Measurements from ENCODE around the gene CHN2. TPM values are rescaled to one million over a fixed set of nuclear protein-coding genes. Genes with fewer than 3 reads are reported as not detected.

Gene CHN2
- total RNA-seq, 6 donors from 2014 or later, result 6.2 to 13.7 (median 11.2) TPM

GRCh38 chr7:29192811-29193210 is 1.8 kb upstream of the CHN2 start:
- H3K4me1 ChIP-seq, result peaks cover 13 to 30% (median 23%) of the 10 kb centered on the region in 4 donors
- H3K27ac ChIP-seq, result no peak overlapping the region
- DNase-seq, result no peak
- H3K27me3 ChIP-seq, result peaks cover 0 to 4% (median 0%) of the 10 kb centered on the region in 4 donors
- no peak for ATAC-seq (ENCODE audit: low FRiP score in 2 of 2)
- TF ChIP-seq POLR2A (IDR thresholded peaks at IDR 0.05), result no peak
- no peak for TF ChIP-seq POLR2AphosphoS5 (IDR thresholded peaks at IDR 0.05)
- TF ChIP-seq, protein P1, sequence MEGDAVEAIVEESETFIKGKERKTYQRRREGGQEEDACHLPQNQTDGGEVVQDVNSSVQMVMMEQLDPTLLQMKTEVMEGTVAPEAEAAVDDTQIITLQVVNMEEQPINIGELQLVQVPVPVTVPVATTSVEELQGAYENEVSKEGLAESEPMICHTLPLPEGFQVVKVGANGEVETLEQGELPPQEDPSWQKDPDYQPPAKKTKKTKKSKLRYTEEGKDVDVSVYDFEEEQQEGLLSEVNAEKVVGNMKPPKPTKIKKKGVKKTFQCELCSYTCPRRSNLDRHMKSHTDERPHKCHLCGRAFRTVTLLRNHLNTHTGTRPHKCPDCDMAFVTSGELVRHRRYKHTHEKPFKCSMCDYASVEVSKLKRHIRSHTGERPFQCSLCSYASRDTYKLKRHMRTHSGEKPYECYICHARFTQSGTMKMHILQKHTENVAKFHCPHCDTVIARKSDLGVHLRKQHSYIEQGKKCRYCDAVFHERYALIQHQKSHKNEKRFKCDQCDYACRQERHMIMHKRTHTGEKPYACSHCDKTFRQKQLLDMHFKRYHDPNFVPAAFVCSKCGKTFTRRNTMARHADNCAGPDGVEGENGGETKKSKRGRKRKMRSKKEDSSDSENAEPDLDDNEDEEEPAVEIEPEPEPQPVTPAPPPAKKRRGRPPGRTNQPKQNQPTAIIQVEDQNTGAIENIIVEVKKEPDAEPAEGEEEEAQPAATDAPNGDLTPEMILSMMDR (IDR thresholded peaks at IDR 0.05), result no peak
- TF ChIP-seq EP300 (IDR thresholded peaks at IDR 0.05), result no peak
- no peak overlapping the region for H3K4me3 ChIP-seq
- H3K36me3 ChIP-seq, result no peaks in the 10 kb centered on the region
- WGBS, 2 donors, result 87 to 98% methylated on average over 8 of the region's 8 CpGs
- H3K9me3 ChIP-seq, result no peaks in the 10 kb centered on the region

DNA sequence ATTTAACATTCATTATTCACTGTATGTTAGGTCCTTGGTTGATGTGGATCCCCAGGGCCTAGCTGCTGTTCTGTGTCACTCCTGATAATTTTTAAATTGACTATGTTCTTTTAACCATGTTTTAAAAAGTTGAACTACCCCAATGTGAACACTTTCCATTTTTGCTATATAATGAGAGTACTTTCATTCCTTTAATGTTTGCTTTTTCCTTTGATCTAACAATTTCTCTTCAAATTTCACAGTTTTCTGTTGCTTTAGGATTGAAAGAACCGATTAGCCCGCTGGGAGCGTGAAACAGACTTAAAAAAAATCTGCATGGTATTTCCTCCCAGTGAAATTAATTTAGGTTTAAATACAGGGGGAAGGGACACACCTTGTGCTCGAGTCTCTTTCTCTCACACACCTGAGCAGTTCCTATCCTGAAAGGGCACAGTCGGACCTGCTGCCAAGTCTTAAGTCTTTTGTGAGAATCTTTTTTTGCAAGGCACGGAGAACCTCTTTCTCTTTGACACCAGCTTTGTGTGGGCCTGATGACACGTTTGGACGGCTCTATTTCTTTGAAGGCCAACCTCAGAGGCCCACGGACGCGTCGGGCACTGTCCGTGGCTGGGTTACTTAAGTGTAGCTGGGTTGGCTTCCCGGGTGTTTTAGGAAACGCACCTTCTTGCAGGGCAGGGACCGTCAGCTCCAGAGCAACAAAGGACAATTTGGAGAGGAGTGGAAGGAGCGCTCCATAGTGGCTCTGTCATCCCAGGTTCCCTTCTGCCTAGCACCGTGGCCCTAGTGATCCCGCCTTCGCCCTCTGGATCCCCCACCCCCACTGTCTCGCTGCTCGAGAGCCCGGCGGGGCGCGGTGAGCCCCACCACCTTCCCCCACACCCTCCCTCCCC is 1.0 kb upstream of the CHN2 start:
- H3K27ac ChIP-seq, result no peak overlapping the region
- no peak for TF ChIP-seq POLR2A (IDR thresholded peaks at IDR 0.05)
- no peak for TF ChIP-seq EP300 (IDR thresholded peaks at IDR 0.05)
- TF ChIP-seq POLR2AphosphoS5 (IDR thresholded peaks at IDR 0.05), result no peak
- TF ChIP-seq, protein P1 (IDR thresholded peaks at IDR 0.05), result no peak
- peak overlapping the region in 3 of 4 donors; percentile 63 to 83 (median 70) for H3K4me3 ChIP-seq
- H3K4me1 ChIP-seq, result peaks cover 13 to 30% (median 23%) of the 10 kb centered on the region in 4 donors
- H3K27me3 ChIP-seq, result peaks cover 0 to 4% (median 0%) of the 10 kb centered on the region in 4 donors
- DNase-seq (no peak), ATAC-seq (ENCODE audit: low FRiP score in 2 of 2) (no peak)
- WGBS, 2 donors, result 39 to 43% methylated on average over 26 of the region's 26 CpGs
- no peaks in the 10 kb centered on the region for H3K9me3 ChIP-seq
- no peaks in the 10 kb centered on the region for H3K36me3 ChIP-seq

DNA sequence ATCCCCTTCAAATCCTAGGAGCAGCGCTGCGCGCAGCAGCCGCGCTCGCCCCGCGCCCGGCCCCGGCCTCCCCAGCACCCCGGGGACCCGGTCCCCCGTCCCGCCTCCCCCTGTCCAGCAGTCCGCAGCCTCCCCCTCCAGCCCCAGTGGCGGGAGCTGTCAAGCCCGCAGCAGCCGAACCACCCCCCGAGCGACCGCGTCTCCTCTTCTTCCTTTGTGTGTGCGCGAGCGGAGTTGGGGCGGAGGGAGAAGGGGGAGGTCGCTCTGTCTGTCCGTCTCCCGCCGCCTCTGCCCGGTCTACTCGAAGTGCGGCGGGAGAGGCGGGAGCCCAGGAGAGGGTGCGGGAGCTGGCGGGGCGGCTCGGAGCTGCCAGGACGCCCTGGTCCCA is 375 bp upstream of the CHN2 start:
- WGBS, 2 donors, result 4% methylated on average over 19 of the region's 40 CpGs; no CpG with 5 or more reads in 1 of the 2 donors
- TF ChIP-seq POLR2A (IDR thresholded peaks at IDR 0.05) (no peak), EP300 (IDR thresholded peaks at IDR 0.05) (no peak), POLR2AphosphoS5 (IDR thresholded peaks at IDR 0.05) (no peak)
- TF ChIP-seq, protein P1 (IDR thresholded peaks at IDR 0.05), result no peak
- peak in 1 of 2 donors; percentile 39 for ATAC-seq (ENCODE audit: low FRiP score in 2 of 2)
- Histone ChIP-seq H3K27ac (peak overlapping the region in 2 of 4 donors; percentile 61 to 64), H3K4me3 (peak overlapping the region; percentile 49 to 83 (median 66)), H3K9me3 (no peaks in the 10 kb centered on the region), H3K36me3 (no peaks in the 10 kb centered on the region), H3K4me1 (peaks cover 13 to 30% (median 23%) of the 10 kb centered on the region in 4 donors), H3K27me3 (peaks cover 0 to 4% (median 0%) of the 10 kb centered on the region in 4 donors)
- no peak for DNase-seq

- TF ChIP-seq POLR2AphosphoS5 (IDR thresholded peaks at IDR 0.05) (no peak), POLR2A (IDR thresholded peaks at IDR 0.05) (no peak), EP300 (IDR thresholded peaks at IDR 0.05) (no peak)
- TF ChIP-seq, protein P1 (IDR thresholded peaks at IDR 0.05), result no peak
- H3K9me3 ChIP-seq, result no peaks in the 10 kb centered on the region
- DNase-seq (no peak), ATAC-seq (ENCODE audit: low FRiP score in 2 of 2) (no peak)
- WGBS, 2 donors, result 30 to 45% methylated on average over 4 of the region's 4 CpGs
- no peak overlapping the region for H3K27ac ChIP-seq
- H3K4me1 ChIP-seq, result peaks cover 7 to 19% (median 16%) of the 10 kb centered on the region in 4 donors
- no peak overlapping the region for H3K4me3 ChIP-seq
- H3K36me3 ChIP-seq, result no peaks in the 10 kb centered on the region
- H3K27me3 ChIP-seq, result peaks cover 0 to 4% (median 0%) of the 10 kb centered on the region in 4 donors
These were observed 1.6 kb downstream of the CHN2 start for GRCh38 chr7:29196191-29196590.

Measured in upper lobe of left lung (tissue), 6 donors.